ENCODE results near the gene NAV2.

DNA sequence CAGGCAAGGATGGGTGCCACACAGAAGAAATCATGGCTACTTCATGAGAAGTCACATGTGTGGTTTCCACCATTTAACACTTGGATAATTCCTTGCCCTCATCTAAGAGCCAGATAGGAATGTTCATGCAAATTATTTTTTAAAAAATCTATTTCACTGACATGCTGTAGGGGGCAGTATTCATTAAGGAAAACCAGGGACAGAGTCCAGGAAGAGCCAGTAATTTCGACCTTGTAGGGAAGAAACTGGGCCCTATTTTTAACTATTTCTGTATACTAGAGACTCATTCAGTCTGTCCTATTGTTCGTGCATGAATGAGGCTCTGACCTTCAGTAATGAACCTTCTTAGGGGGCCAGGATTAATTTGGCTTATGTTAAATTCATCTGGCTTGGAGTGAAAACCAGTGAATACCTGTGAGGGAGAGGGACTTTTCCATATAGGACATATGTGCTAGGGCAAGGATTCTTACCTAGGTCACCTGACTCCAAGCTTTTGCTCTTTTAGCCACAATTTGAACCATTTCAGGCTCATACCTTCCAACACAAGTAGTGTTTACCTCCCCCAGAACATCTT lies 192.7 kb downstream of the NAV2 start:
- no peak for TF ChIP-seq POLR2A (IDR thresholded peaks at IDR 0.05)
- TF ChIP-seq, protein P1, sequence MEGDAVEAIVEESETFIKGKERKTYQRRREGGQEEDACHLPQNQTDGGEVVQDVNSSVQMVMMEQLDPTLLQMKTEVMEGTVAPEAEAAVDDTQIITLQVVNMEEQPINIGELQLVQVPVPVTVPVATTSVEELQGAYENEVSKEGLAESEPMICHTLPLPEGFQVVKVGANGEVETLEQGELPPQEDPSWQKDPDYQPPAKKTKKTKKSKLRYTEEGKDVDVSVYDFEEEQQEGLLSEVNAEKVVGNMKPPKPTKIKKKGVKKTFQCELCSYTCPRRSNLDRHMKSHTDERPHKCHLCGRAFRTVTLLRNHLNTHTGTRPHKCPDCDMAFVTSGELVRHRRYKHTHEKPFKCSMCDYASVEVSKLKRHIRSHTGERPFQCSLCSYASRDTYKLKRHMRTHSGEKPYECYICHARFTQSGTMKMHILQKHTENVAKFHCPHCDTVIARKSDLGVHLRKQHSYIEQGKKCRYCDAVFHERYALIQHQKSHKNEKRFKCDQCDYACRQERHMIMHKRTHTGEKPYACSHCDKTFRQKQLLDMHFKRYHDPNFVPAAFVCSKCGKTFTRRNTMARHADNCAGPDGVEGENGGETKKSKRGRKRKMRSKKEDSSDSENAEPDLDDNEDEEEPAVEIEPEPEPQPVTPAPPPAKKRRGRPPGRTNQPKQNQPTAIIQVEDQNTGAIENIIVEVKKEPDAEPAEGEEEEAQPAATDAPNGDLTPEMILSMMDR (IDR thresholded peaks at IDR 0.05) = peak; percentile 50 to 68 (median 58)

Data from testis (tissue), 2 donors.